GM12864 (cell line): ENCODE measurements around the gene TUBG2.

Experiments used
- DNase-seq: peaks from one replicate; pipeline ENCODE4 v3.0.0-alpha.2; 2011; ENCODE audit warnings: low read depth
- H3K4me3 ChIP-seq: 2 replicates; pipeline ENCODE4 v1.5.1; 2011; ENCODE audit warnings: mild to moderate bottlenecking, low read depth, low read length, control low read depth
- CTCF ChIP-seq: IDR thresholded peaks from 2 replicates; pipeline ENCODE4 v1.5.1; 2011; ENCODE audit warnings: low read depth, mild to moderate bottlenecking, moderate library complexity, low read length, control low read depth, inconsistent platforms; ENCODE audit errors: missing control alignments

Gene TUBG2

GRCh38 chr17:42679492-42680330, 20.6 kb downstream of the TUBG2 start:
- DNase-seq: no peak
- peak overlapping the region; percentile 79 for H3K4me3 ChIP-seq
- TF ChIP-seq CTCF: peak; percentile 89

- no peak for TF ChIP-seq CTCF
- DNase-seq: no peak
- peak overlapping the region; percentile 79 for H3K4me3 ChIP-seq
Observed at GRCh38 chr17:42680331-42680808, 21.3 kb downstream of the TUBG2 start.

GRCh38 chr17:42681976-42682721, 23.1 kb downstream of the TUBG2 start, which contains the start of gene CNTNAP1:
TSS of gene CNTNAP1 (plus strand) at chr17:42682531. CDS start at chr17:42682830, 299 bp downstream.
- no peak for DNase-seq
- no peak for TF ChIP-seq CTCF
- H3K4me3 ChIP-seq: peak within 1 kb of the TSS; percentile 73

GRCh38 chr17:42682722-42683403, 23.8 kb downstream of the TUBG2 start:
- no peak for TF ChIP-seq CTCF
- DNase-seq: no peak
- H3K4me3 ChIP-seq: peak overlapping the region; percentile 73

- peak overlapping the region; percentile 73 for H3K4me3 ChIP-seq
- no peak for DNase-seq
- TF ChIP-seq CTCF: no peak
Observed at GRCh38 chr17:42683407-42684034, 24.4 kb downstream of the TUBG2 start.

GRCh38 chr17:42684929-42685556, 26.0 kb downstream of the TUBG2 start:
- H3K4me3 ChIP-seq: no peak overlapping the region
- DNase-seq: no peak
- TF ChIP-seq CTCF: no peak
